ENCODE results near the gene MCM5. TPM values are rescaled to one million over a fixed set of nuclear protein-coding genes. Genes with fewer than 3 reads are reported as not detected.
A peak's percentile ranks its signal among the peaks of the same experiment; 100 is the strongest.
"Not testable (repeated sequence)": the region's sequence is repeated elsewhere in the genome, so short reads cannot be mapped to it uniquely, and the experiment has no call there.

Gene MCM5
- total RNA-seq, 2 donors from 2014 or later, result 7.9 to 9.3 TPM

DNA sequence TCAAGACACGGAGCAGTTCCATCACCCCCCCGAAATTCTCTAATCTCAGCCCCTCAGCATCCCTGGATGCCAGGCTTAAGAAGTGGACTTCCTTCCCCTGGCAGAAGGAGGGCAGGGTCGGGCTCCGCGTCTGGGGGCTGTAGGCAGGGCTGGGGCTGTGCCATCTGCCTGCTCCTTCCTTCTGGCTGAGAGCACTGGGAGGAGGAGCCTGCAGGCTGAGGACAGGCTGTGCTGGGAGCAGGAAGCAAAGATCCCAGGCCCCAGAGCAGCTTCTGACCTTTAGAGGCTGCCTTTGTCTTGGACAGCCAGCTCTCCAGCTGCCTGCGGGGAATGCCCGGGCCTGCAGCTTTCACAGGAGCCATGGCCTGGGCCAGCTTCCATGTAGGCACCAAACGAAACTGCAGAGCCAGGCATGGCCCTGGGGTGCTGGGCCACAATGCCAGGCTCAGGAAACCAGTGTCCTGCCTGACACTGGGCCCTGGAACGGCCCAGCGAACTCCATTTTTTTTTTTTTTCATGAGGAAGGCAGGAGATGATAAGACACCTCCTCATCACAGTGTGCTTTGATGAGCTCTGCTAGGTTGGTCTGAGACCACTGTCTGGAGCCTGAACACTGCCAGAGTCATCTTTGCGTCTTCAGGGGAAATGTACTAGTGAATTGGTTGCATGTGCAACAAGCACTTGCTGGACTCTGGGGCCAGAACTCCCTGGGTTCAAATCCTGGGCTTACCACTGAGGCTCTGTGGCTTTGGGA lies 67.9 kb downstream of the MCM5 start:
- Histone ChIP-seq H3K27ac (peak overlapping the region in 2 of 4 donors; percentile 71 to 76), H3K9me3 (no peaks in the 10 kb centered on the region), H3K4me3 (no peak overlapping the region), H3K4me1 (peaks cover 8% of the 10 kb centered on the region), H3K27me3 (no peaks in the 10 kb centered on the region), H3K36me3 (replicated peaks in 1 of 2; ENCODE audit: insufficient read depth in 1 of 2, low read depth in 2 of 2) (no peaks in the 10 kb centered on the region)
- 52 to 68% methylated on average over 9 to 11 of the region's 11 CpGs for WGBS, 2 donors
- TF ChIP-seq, protein P1, sequence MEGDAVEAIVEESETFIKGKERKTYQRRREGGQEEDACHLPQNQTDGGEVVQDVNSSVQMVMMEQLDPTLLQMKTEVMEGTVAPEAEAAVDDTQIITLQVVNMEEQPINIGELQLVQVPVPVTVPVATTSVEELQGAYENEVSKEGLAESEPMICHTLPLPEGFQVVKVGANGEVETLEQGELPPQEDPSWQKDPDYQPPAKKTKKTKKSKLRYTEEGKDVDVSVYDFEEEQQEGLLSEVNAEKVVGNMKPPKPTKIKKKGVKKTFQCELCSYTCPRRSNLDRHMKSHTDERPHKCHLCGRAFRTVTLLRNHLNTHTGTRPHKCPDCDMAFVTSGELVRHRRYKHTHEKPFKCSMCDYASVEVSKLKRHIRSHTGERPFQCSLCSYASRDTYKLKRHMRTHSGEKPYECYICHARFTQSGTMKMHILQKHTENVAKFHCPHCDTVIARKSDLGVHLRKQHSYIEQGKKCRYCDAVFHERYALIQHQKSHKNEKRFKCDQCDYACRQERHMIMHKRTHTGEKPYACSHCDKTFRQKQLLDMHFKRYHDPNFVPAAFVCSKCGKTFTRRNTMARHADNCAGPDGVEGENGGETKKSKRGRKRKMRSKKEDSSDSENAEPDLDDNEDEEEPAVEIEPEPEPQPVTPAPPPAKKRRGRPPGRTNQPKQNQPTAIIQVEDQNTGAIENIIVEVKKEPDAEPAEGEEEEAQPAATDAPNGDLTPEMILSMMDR (IDR thresholded peaks at IDR 0.05), result no peak
- peak in 1 of 3 donors; percentile 6 for TF ChIP-seq POLR2A (IDR thresholded peaks at IDR 0.05)
- ATAC-seq, result peak; percentile 68
- intact Hi-C loops (cut with DNase I), result no loop called here
- DNase-seq, result peak; percentile 39 to 62 (median 55)

DNA sequence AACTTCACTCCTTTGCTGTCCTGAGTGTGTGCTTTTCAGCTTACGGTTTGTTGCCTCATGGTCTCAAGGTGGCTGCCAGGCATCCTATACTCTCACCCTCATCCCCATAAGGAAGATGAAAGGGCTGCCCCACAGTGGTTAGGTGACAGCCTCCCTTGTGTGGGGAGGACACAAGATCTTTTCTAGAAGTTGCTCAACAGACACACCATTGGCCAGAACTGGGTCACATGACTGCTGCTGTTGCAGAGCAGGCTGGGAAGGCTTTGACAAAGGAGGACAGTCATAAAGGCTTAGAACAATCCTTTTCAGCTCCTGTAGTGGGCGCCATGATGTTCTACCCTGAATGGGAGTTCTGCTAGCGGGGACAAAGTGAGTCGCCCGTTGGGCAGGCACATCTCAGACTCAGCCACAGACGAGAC lies 71.0 kb downstream of the MCM5 start:
- H3K36me3 ChIP-seq (replicated peaks in 1 of 2; ENCODE audit: insufficient read depth in 1 of 2, low read depth in 2 of 2), result no peaks in the 10 kb centered on the region

DNA sequence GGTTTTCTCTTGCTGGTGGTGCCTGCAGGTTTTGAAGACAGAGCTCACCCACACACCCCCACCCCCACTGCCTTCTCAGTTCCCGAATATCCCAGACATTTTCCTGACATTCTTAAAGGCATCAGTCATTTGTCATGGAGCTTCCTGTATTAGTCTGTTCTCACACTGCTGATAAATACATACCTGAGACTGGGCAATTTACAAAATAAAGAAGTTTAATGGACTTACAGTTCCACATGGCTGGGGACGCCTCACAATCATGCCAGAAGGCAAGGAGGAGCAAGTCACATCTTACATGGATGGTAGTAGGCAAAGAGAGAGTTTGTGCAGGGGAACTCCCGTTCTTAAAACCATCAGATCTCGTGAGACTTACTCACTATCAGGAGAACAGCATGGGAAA lies 71.6 kb downstream of the MCM5 start:
- H3K27ac ChIP-seq; H3K4me3 ChIP-seq; H3K9me3 ChIP-seq; intact Hi-C loops (cut with DNase I); H3K36me3 ChIP-seq (replicated peaks in 1 of 2; ENCODE audit: insufficient read depth in 1 of 2, low read depth in 2 of 2); H3K27me3 ChIP-seq; ATAC-seq; H3K4me1 ChIP-seq; DNase-seq: not testable (repeated sequence)
- 73 to 74% methylated on average over 2 to 4 of the region's 4 CpGs for WGBS, 2 donors

More for the DNA sequence above, 71.0 kb downstream of the MCM5 start:
- TF ChIP-seq POLR2A (IDR thresholded peaks at IDR 0.05), result no peak
- TF ChIP-seq, protein P1 (IDR thresholded peaks at IDR 0.05), result no peak
- no peaks in the 10 kb centered on the region for H3K9me3 ChIP-seq
- H3K4me1 ChIP-seq, result peaks cover 8% of the 10 kb centered on the region
- intact Hi-C loops (cut with DNase I), result no loop called here
- no peak overlapping the region for H3K4me3 ChIP-seq
- no peak overlapping the region for H3K27ac ChIP-seq
- ATAC-seq (no peak), DNase-seq (no peak)
- 89 to 90% methylated on average over 6 of the region's 6 CpGs for WGBS, 2 donors
- no peaks in the 10 kb centered on the region for H3K27me3 ChIP-seq

DNA sequence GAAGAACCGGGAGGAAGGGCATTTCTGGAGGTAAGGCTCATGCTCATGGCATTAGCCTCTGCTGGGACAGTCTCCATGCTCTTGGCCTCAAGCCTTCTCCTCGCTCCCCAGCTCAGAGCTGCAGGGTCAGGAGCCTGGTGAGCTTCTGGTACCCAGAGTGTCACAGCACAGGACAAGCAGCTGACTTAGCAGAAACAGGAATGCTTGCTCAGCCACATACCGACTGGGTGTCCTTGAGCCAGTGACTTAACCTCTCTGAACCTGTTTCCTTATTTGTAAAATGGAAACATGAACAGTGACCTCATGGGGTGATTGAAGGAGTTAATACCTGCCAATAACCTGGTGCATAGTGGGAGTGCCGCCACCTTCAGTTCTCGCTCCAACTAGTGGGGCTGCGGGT lies 72.5 kb downstream of the MCM5 start:
- H3K27me3 ChIP-seq, result no peaks in the 10 kb centered on the region
- 82 to 84% methylated on average over 6 of the region's 6 CpGs for WGBS, 2 donors
- ATAC-seq (no peak), DNase-seq (no peak)
- H3K27ac ChIP-seq, result no peak overlapping the region
- H3K9me3 ChIP-seq, result no peaks in the 10 kb centered on the region
- H3K4me3 ChIP-seq, result no peak overlapping the region
- TF ChIP-seq, protein P1 (IDR thresholded peaks at IDR 0.05), result no peak
- no peak for TF ChIP-seq POLR2A (IDR thresholded peaks at IDR 0.05)
- H3K36me3 ChIP-seq (replicated peaks in 1 of 2; ENCODE audit: insufficient read depth in 1 of 2, low read depth in 2 of 2), result no peaks in the 10 kb centered on the region
- intact Hi-C loops (cut with DNase I), result no loop called here
- H3K4me1 ChIP-seq, result peaks cover 8% of the 10 kb centered on the region

DNA sequence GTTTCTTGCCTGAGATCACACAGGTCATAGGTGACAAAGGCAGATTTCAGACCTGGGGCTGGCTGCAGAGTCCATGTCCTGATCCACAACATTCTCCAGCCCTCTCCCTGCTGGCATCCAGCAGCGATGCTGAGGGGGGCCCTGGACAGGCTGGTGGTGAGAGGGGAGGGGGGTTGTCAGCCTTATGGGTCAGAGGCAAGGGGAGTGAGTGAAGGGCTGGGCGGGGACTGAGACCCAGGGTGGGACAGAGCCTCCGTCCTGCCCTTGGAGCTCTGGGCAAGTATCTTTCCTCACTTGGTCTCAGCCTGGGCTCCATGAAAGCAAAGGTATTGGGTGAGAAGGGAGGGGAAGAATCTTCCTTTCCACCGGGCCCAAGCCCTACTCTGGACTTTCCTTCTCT lies 74.0 kb downstream of the MCM5 start:
- ATAC-seq (no peak), DNase-seq (no peak)
- H3K27ac ChIP-seq, result no peak overlapping the region
- H3K4me1 ChIP-seq, result peaks cover 10% of the 10 kb centered on the region
- intact Hi-C loops (cut with DNase I), result no loop called here
- 81 to 100% methylated on average over 4 of the region's 4 CpGs for WGBS, 2 donors
- TF ChIP-seq, protein P1 (IDR thresholded peaks at IDR 0.05), result no peak
- TF ChIP-seq POLR2A (IDR thresholded peaks at IDR 0.05), result no peak
- H3K36me3 ChIP-seq (replicated peaks in 1 of 2; ENCODE audit: insufficient read depth in 1 of 2, low read depth in 2 of 2), result no peaks in the 10 kb centered on the region
- H3K27me3 ChIP-seq, result no peaks in the 10 kb centered on the region
- no peaks in the 10 kb centered on the region for H3K9me3 ChIP-seq
- H3K4me3 ChIP-seq, result no peak overlapping the region

Other genes starting within 250 kb of the MCM5 start
- 10 to 100 TPM in 1 of 2 donors, 1 to 10 TPM in 1; 8.2 to 13.0 TPM for gene HMGXB4, start 142.6 kb upstream of the MCM5 start, total RNA-seq
- 10 to 100 TPM; 34.0 to 42.2 TPM for gene TOM1, start 100.2 kb upstream of the MCM5 start, total RNA-seq
- 10 to 100 TPM in 1 of 2 donors, 1 to 10 TPM in 1; 9.3 to 32.0 TPM for gene HMOX1, start 19.0 kb upstream of the MCM5 start, total RNA-seq
- gene RASD2, start 140.7 kb downstream of the MCM5 start, total RNA-seq, result 1 to 10 TPM in 1 of 2 donors, under 1 TPM in 1; 0.26 to 3.6 TPM
- gene MB, start 217.2 kb downstream of the MCM5 start, total RNA-seq, result 1 to 10 TPM in 1 of 2 donors, not detected in 1; 1.3 TPM
- gene APOL6, start 248.3 kb downstream of the MCM5 start, total RNA-seq, result 1 to 10 TPM; 6.0 to 7.9 TPM